Progenitor cell of endocrine pancreas (in vitro differentiated cells): ENCODE results near the gene CNKSR3. TPM values are rescaled to one million over a fixed set of nuclear protein-coding genes. Genes with fewer than 3 reads are reported as not detected.

Experiments used
- DNase-seq: peaks from one replicate; pipeline ENCODE4 v3.0.0; 2021; ENCODE audit warnings: low spot score; ENCODE audit not compliant: unreplicated experiment
- H3K27ac Mint-ChIP-seq: 2 replicates; pipeline ENCODE4 v1.8.0; 2021; ENCODE audit warnings: mild to moderate bottlenecking, moderate library complexity, mixed read lengths
- H3K27me3 Mint-ChIP-seq: 2 replicates; pipeline ENCODE4 v1.8.0; 2021; ENCODE audit warnings: mixed read lengths
- H3K36me3 Mint-ChIP-seq: 2 replicates; pipeline ENCODE4 v1.8.0; 2022; ENCODE audit warnings: mixed read lengths; ENCODE audit not compliant: insufficient read depth
- H3K4me1 Mint-ChIP-seq: 2 replicates; pipeline ENCODE4 v1.8.0; 2021; ENCODE audit warnings: low read depth, mixed read lengths
- H3K4me3 Mint-ChIP-seq: 2 replicates; pipeline ENCODE4 v1.8.0; 2021; ENCODE audit warnings: low read depth, mild to moderate bottlenecking, moderate library complexity, mixed read lengths
- H3K9me3 Mint-ChIP-seq: 2 replicates; pipeline ENCODE4 v1.8.0; 2021; ENCODE audit warnings: low read depth, mixed read lengths
- total RNA-seq: library from RNA; stranded (reverse); gene quantifications from 2 replicates; pipeline ENCODE4 v1.2.1, GENCODE V29; 2021
- TF ChIP-seq, protein P1 (sequence below): fragments of 200-600 bp; sonication (generic); IDR thresholded peaks from one replicate; pipeline ENCODE4 v1.5.0; 2021; ENCODE audit warnings: antibody characterized with exemption, mild to moderate bottlenecking; ENCODE audit not compliant: unreplicated experiment

CNKSR3 gene
- total RNA-seq, 1 donor from 2014 or later: 20.3 TPM

DNA sequence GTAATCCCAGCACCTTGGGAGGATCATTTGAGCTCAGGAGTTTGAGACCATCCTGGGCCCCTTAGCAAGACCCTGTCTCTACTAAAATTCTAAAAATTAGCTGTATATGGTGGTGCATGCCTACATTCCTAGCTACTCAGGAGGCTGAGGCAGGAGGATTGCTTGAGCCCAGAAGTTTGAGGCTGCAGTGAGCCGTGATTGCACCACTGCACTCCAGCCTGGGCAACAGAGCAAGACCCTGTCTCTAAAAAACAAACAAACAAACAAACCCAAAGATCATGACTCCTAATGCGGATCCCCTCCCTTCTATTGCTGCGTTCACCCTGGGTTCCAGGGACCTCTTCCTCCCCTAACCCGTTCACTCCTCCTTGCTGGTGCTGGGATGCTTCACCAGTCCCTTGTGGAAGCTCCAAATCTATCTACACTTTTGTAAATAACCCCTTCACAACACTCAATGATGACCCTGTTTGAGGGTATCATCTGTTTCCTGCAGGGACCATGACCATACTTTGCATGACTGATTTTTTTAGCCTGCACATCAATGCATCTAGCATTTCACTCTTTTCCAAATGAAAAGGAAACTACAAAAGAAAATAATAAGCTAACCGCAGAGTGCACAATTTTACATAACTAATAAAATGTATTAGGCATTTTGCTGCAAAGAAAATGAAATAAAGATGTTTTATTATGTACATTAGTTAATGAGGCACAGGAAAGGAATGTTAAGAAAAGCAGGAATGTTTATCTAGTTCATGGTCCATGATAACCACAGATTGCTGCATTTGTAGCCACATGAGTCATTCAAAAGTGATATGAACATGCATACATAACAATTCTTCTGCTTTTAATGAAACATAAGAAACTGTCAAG lies 123.4 kb downstream of the CNKSR3 start:
- no peak for DNase-seq
- Mint-ChIP-seq H3K27me3 (no peaks in the 10 kb centered on the region), H3K4me3 (no peak overlapping the region), H3K9me3 (peaks cover 16% of the 10 kb centered on the region), H3K36me3 (peaks cover 13% of the 10 kb centered on the region), H3K27ac (no peak overlapping the region), H3K4me1 (peaks cover 9% of the 10 kb centered on the region)
- TF ChIP-seq, protein P1, sequence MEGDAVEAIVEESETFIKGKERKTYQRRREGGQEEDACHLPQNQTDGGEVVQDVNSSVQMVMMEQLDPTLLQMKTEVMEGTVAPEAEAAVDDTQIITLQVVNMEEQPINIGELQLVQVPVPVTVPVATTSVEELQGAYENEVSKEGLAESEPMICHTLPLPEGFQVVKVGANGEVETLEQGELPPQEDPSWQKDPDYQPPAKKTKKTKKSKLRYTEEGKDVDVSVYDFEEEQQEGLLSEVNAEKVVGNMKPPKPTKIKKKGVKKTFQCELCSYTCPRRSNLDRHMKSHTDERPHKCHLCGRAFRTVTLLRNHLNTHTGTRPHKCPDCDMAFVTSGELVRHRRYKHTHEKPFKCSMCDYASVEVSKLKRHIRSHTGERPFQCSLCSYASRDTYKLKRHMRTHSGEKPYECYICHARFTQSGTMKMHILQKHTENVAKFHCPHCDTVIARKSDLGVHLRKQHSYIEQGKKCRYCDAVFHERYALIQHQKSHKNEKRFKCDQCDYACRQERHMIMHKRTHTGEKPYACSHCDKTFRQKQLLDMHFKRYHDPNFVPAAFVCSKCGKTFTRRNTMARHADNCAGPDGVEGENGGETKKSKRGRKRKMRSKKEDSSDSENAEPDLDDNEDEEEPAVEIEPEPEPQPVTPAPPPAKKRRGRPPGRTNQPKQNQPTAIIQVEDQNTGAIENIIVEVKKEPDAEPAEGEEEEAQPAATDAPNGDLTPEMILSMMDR: no peak

DNA sequence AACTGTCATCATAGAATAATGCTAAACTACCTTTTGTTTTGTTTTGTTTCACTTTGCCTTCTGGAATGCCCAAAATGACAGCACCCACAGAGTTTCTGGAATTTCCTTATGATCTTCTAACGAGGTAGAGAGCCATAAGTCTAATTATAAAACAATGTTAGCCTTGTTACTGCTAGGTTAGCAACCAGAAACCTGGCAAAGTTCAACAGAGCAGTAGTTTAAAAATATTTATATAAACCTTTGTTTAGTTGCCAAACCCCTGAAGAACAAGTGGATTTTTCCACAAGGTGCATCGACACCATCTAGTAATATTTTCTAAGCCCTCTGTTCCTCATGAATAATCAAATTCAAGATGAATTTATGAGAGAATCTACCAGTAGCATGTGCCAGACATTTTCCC lies 126.3 kb downstream of the CNKSR3 start:
- Mint-ChIP-seq H3K27ac (no peak overlapping the region), H3K27me3 (no peaks in the 10 kb centered on the region), H3K36me3 (peaks cover 6% of the 10 kb centered on the region), H3K4me1 (peaks cover 11% of the 10 kb centered on the region), H3K9me3 (peaks cover 12% of the 10 kb centered on the region), H3K4me3 (no peak overlapping the region)
- no peak for DNase-seq
- TF ChIP-seq, protein P1: no peak

DNA sequence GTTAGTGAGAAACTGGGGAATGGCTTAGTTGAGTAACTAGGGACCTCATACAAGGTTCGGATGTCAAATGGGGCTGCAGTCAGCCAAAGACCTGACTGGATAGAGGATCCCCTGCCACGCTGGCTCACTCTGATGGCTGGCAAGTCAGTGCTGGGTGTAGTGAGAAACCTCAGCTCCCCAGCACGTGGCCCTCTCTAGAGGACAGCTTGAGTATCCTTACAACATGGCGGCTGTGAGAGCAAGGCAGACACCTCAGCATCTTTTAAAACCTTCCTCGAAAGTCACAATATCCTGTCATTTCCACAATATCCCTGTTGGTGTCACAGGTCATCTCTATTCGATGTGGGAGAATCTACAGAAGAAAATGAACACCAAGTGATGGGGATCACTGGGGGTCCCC lies 127.2 kb downstream of the CNKSR3 start:
- TF ChIP-seq, protein P1: no peak
- H3K4me1 Mint-ChIP-seq: peaks cover 15% of the 10 kb centered on the region
- H3K36me3 Mint-ChIP-seq: no peaks in the 10 kb centered on the region
- H3K4me3 Mint-ChIP-seq: no peak overlapping the region
- peaks cover 3% of the 10 kb centered on the region for H3K9me3 Mint-ChIP-seq
- H3K27ac Mint-ChIP-seq: no peak overlapping the region
- H3K27me3 Mint-ChIP-seq: no peaks in the 10 kb centered on the region
- no peak for DNase-seq

DNA sequence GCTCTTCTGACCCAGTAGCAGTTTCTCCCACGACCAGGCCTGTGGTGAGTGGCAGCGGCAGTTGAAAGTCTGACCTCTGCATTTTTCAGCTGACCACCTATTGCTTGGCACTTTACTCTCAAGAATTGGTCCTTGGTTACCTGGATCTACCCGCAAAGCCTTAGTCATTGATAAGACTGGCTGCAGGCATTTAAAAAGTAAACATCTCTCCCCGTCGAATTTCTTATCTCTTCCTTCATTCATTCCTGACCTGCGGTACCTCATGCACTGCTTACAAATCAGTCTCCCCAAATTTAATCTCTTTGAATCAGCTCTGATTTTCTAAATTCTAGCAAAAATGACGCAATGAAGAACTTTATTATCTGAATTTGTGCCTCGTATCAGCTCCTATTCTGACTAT lies 127.7 kb downstream of the CNKSR3 start:
- Mint-ChIP-seq H3K9me3 (no peaks in the 10 kb centered on the region), H3K27me3 (no peaks in the 10 kb centered on the region), H3K4me3 (no peak overlapping the region), H3K27ac (no peak overlapping the region), H3K4me1 (peaks cover 14% of the 10 kb centered on the region), H3K36me3 (no peaks in the 10 kb centered on the region)
- TF ChIP-seq, protein P1: no peak
- no peak for DNase-seq

DNA sequence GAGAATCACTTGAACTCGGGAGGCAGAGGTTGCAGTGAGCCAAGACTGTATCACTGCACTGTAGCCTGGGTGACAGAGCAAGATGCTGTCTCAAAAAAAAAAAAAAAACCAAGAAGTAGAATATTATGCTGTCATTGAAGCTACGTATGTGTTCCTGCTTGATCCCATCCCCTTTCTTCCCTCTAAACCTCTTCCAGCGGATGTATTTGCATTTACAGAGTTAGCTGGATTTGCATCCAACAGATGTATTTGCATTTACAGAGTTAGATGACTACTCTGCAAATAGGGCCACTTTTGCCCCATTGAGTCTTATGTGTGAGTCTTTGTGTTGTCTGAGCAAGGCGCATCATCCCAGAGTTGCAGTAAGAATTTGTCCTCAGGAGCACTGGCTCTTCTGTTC lies 128.9 kb downstream of the CNKSR3 start:
- TF ChIP-seq, protein P1: no peak
- H3K4me1 Mint-ChIP-seq: peaks cover 13% of the 10 kb centered on the region
- H3K27ac Mint-ChIP-seq: no peak overlapping the region
- no peaks in the 10 kb centered on the region for H3K36me3 Mint-ChIP-seq
- no peak for DNase-seq
- H3K4me3 Mint-ChIP-seq: no peak overlapping the region
- no peaks in the 10 kb centered on the region for H3K9me3 Mint-ChIP-seq
- no peaks in the 10 kb centered on the region for H3K27me3 Mint-ChIP-seq
